IMR-90 (cell line): ENCODE measurements around the gene LEPR. TPM values are rescaled to one million over a fixed set of nuclear protein-coding genes. Genes with fewer than 3 reads are reported as not detected.
A peak's percentile ranks its signal among the peaks of the same experiment; 100 is the strongest.

ENCODE experiments used
- ATAC-seq: fragments of 200-7000 bp; cut with Tn5 transposase; 2 replicates; pipeline ENCODE4 v1.9.1; 2020; ENCODE audit warnings: low read depth, mild to moderate bottlenecking, moderate library complexity
- BruUV-seq: library from RNA; stranded (reverse); fragments of 400-500 nt; replicated peaks from 2 replicates; lab custom pipeline; 2021; lab: Mats Ljungman, UMichigan
- CTCF ChIA-PET: fragments of 300-600 bp; formaldehyde crosslinking; extraction: SDS; loops from one replicate; lab custom pipeline; 2021; ENCODE audit warnings: antibody characterized with exemption; lab: Yijun Ruan, JAX
- POLR2A ChIA-PET: fragments of 300-600 bp; sonication (Branson Sonifier 250); formaldehyde crosslinking; loops from one replicate; lab custom pipeline; 2022; ENCODE audit warnings: antibody characterized with exemption; ENCODE audit not compliant: unreplicated experiment; lab: Charles Lee
- DNase-seq: peaks from one replicate; pipeline ENCODE4 v3.0.0; 2013
- H2AFZ ChIP-seq: replicated peaks from 2 replicates; pipeline ENCODE3; 2013; ENCODE audit warnings: low read length, mild to moderate bottlenecking; ENCODE audit not compliant: poor library complexity
- H2AK5ac ChIP-seq: 2 replicates; pipeline ENCODE4 v1.6.1; 2013; ENCODE audit warnings: low read depth, low read length, inconsistent platforms
- H2AK9ac ChIP-seq: replicated peaks from 2 replicates; pipeline ENCODE3; 2013; ENCODE audit warnings: mild to moderate bottlenecking, low read depth, low read length, moderate library complexity; ENCODE audit not compliant: poor library complexity
- H2BK120ac ChIP-seq: 2 replicates; pipeline ENCODE4 v1.6.1; 2013; ENCODE audit warnings: low read depth, low read length, inconsistent platforms
- H2BK15ac ChIP-seq: 3 replicates; pipeline ENCODE4 v1.6.1; 2013; ENCODE audit warnings: low read depth, low read length, inconsistent platforms
- H2BK20ac ChIP-seq: 2 replicates; pipeline ENCODE4 v1.6.1; 2013; ENCODE audit warnings: low read depth, mild to moderate bottlenecking, inconsistent platforms, low read length, moderate library complexity
- H2BK5ac ChIP-seq: 2 replicates; pipeline ENCODE4 v1.6.1; 2013; ENCODE audit warnings: mild to moderate bottlenecking, low read depth, low read length, inconsistent platforms; ENCODE audit not compliant: poor library complexity, severe bottlenecking
- H3K14ac ChIP-seq: replicated peaks from 2 replicates; pipeline ENCODE4 v1.6.1; 2013; ENCODE audit warnings: low read depth, low read length, inconsistent platforms
- H3K18ac ChIP-seq: 2 replicates; pipeline ENCODE4 v1.6.1; 2013; ENCODE audit warnings: low read depth, low read length, control low read depth
- H3K23ac ChIP-seq: 2 replicates; pipeline ENCODE4 v1.6.1; 2013; ENCODE audit warnings: low read depth, low read length, inconsistent platforms
- H3K27ac ChIP-seq: 2 replicates; pipeline ENCODE4 v1.5.1; 2013; ENCODE audit warnings: mild to moderate bottlenecking, control low read depth, low read length; ENCODE audit not compliant: insufficient read depth
- H3K27me3 ChIP-seq: 2 replicates; pipeline ENCODE4 v1.6.1; 2013; ENCODE audit warnings: low read length; ENCODE audit not compliant: control insufficient read depth, insufficient read depth
- H3K36me3 ChIP-seq: 2 replicates; pipeline ENCODE4 v1.6.1; 2013; ENCODE audit warnings: low read length, mixed read lengths; ENCODE audit not compliant: control insufficient read depth, insufficient read depth
- H3K4ac ChIP-seq: 2 replicates; pipeline ENCODE4 v1.6.1; 2013; ENCODE audit warnings: low read depth, low read length, inconsistent platforms
- H3K4me1 ChIP-seq: 2 replicates; pipeline ENCODE4 v1.6.1; 2013; ENCODE audit warnings: low read length, mixed read lengths; ENCODE audit not compliant: control insufficient read depth, insufficient read depth
- H3K4me2 ChIP-seq: 2 replicates; pipeline ENCODE4 v1.6.1; 2013; ENCODE audit warnings: low read depth, mild to moderate bottlenecking, control low read depth, low read length, moderate library complexity
- H3K4me3 ChIP-seq: 2 replicates; pipeline ENCODE4 v1.5.1; 2013; ENCODE audit warnings: low read depth, mild to moderate bottlenecking, control low read depth, low read length, moderate library complexity; ENCODE audit not compliant: insufficient read depth
- H3K56ac ChIP-seq: 2 replicates; pipeline ENCODE4 v1.6.1; 2013; ENCODE audit warnings: low read length, inconsistent platforms; ENCODE audit not compliant: insufficient read depth; ENCODE audit errors: extremely low read depth
- H3K79me1 ChIP-seq, 2 experiments: 2 replicates each; pipeline ENCODE4 v1.6.1; 2013; ENCODE audit warnings: low read length in 2 of 2, inconsistent platforms in 1 of 2, low read depth in 1 of 2
- H3K9ac ChIP-seq: 2 replicates; pipeline ENCODE4 v1.6.1; 2013; ENCODE audit warnings: low read depth, low read length, control low read depth
- H3K9me1 ChIP-seq: 2 replicates; pipeline ENCODE4 v1.6.1; 2013; ENCODE audit warnings: low read length, inconsistent platforms; ENCODE audit not compliant: insufficient read depth
- H3K9me3 ChIP-seq: 2 replicates; pipeline ENCODE4 v1.6.1; 2013; ENCODE audit warnings: low read length; ENCODE audit not compliant: control insufficient read depth, insufficient read depth
- H4K20me1 ChIP-seq: 2 replicates; pipeline ENCODE4 v1.6.1; 2013; ENCODE audit warnings: low read length, inconsistent platforms; ENCODE audit not compliant: insufficient read depth
- H4K5ac ChIP-seq: 2 replicates; pipeline ENCODE4 v1.6.1; 2013; ENCODE audit warnings: mild to moderate bottlenecking, low read depth, low read length, control low read depth
- H4K8ac ChIP-seq, 2 experiments: 2 replicates each; pipeline ENCODE4 v1.6.1; 2013; ENCODE audit warnings: low read depth in 2 of 2, low read length in 2 of 2, control low read depth in 1 of 2, inconsistent platforms in 1 of 2
- H4K91ac ChIP-seq: 2 replicates; pipeline ENCODE4 v1.6.1; 2013; ENCODE audit warnings: low read depth, low read length, inconsistent platforms; ENCODE audit not compliant: insufficient read depth
- FOS ChIP-seq: fragments of 150-350 bp; IDR thresholded peaks from 2 replicates; pipeline ENCODE4 v1.6.1; 2016; ENCODE audit warnings: low read depth, low read length
- POLR2A ChIP-seq: IDR thresholded peaks from 2 replicates; pipeline ENCODE4 v1.6.1; 2012; ENCODE audit warnings: mild to moderate bottlenecking, low read depth, low read length
- RAD21 ChIP-seq: IDR thresholded peaks from 2 replicates; pipeline ENCODE4 v1.6.1; 2012; ENCODE audit warnings: low read length, improper control_type of control experiment
- RCOR1 ChIP-seq: IDR thresholded peaks from 2 replicates; pipeline ENCODE4 v1.6.1; 2012; ENCODE audit warnings: mild to moderate bottlenecking, low read length, improper control_type of control experiment; ENCODE audit not compliant: insufficient replicate concordance
- SMC3 ChIP-seq: fragments of 150-350 bp; IDR thresholded peaks from 2 replicates; pipeline ENCODE4 v1.6.1; 2016; ENCODE audit warnings: low read depth, mild to moderate bottlenecking, antibody characterized with exemption, low read length, moderate library complexity
- WGBS, 2 experiments: methylation state at CpG; one replicate each; pipeline versions ENCODE4 v1.1.5 to v1.1.7; 2013; ENCODE audit warnings: missing lambda C conversion rate in 2 of 2; ENCODE audit not compliant: insufficient read length in 1 of 2; ENCODE audit errors: extremely low coverage in 2 of 2; 5-methylcytosine and 5-hydroxymethylcytosine counted together
- dilution Hi-C: fragments of 300-500 bp; cut with HindIII; formaldehyde crosslinking; loops from one replicate; pipeline ENCODE4 v1.14.3; 2018; ENCODE audit warnings: low sequenced_read_pairs; ENCODE audit not compliant: unreplicated experiment
- in situ Hi-C: fragments of 300-500 bp; cut with MboI; formaldehyde crosslinking; loops from 3 replicates; pipeline ENCODE4 v1.14.3; 2019; ENCODE audit warnings: low sequenced_read_pairs, inconsistent platforms, mixed read lengths
- intact Hi-C: fragments of 100-400 bp; cut with micrococcal nuclease; formaldehyde crosslinking; loops from 2 replicates; pipeline ENCODE4 v1.10.0; 2022
- polyA plus RNA-seq, 3 experiments: library from polyadenylated mRNA; depleted of rRNA; stranded (reverse); fragments of >200 nt; gene quantifications; 2 replicates each; pipeline ENCODE4 v1.2.3, GENCODE V29; 2012; ENCODE audit warnings: low replicate concordance in 1 of 3
- total RNA-seq: library from RNA; depleted of rRNA; stranded (reverse); fragments of >200 nt; gene quantifications from 2 replicates; pipeline ENCODE4 v1.2.3, GENCODE V29; 2012
- TF ChIP-seq, protein P1 (sequence below): conservative IDR thresholded peaks from 2 replicates; pipeline ENCODE4 v1.5.1; 2012; ENCODE audit warnings: mild to moderate bottlenecking, low read depth, low read length, improper control_type of control experiment

LEPR gene
- total and polyA plus RNA-seq, 2 of the 4 experiments (the other 2 are of a cell fraction): 2.1 to 8.8 TPM

DNA sequence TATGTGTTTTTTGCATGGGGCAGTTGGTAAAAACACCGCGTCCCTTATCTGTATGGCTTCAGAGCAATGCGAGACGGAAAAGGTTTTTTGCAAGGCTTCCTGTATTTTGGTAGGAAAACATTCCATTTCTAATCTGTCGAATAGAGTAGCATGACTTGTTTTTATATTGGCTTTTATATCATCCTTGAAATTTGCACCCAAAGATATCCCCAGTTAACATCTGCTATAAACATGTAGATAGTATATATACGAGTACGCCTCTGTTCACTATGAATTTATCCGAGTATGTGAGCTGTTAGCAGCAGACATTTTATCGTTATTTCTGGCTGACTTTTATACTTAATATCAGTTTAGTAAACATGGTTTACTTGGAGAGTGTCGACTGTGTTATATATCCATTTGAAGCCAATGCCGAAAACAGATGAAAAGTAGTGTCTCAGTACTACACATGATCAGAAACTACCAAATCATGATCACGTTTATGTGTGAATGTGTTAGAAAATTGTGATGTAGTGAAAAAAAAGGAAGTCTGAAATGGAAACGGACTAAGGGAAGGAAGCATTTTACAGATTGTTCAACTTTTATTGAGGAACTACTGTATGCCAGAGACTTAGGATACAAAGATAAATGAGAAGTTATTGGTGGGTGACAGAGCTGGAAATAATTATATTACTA, 1.0 kb downstream of the LEPR start:
- no peak overlapping the region for H2AK5ac ChIP-seq
- H3K27ac ChIP-seq: peak overlapping the region; percentile 100
- H4K20me1 ChIP-seq: peaks cover 3% of the 10 kb centered on the region; the same call in 1 of the 2 replicates
- H3K23ac ChIP-seq: peak overlapping the region; percentile 99
- H3K14ac ChIP-seq: peak overlapping the region; percentile 97
- H3K4me2 ChIP-seq: peak overlapping the region; percentile 93
- H2BK120ac ChIP-seq: peak overlapping the region; percentile 78
- no peak for TF ChIP-seq POLR2A
- TF ChIP-seq SMC3: no peak
- TF ChIP-seq RCOR1: no peak
- TF ChIP-seq FOS: no peak
- TF ChIP-seq, protein P1, sequence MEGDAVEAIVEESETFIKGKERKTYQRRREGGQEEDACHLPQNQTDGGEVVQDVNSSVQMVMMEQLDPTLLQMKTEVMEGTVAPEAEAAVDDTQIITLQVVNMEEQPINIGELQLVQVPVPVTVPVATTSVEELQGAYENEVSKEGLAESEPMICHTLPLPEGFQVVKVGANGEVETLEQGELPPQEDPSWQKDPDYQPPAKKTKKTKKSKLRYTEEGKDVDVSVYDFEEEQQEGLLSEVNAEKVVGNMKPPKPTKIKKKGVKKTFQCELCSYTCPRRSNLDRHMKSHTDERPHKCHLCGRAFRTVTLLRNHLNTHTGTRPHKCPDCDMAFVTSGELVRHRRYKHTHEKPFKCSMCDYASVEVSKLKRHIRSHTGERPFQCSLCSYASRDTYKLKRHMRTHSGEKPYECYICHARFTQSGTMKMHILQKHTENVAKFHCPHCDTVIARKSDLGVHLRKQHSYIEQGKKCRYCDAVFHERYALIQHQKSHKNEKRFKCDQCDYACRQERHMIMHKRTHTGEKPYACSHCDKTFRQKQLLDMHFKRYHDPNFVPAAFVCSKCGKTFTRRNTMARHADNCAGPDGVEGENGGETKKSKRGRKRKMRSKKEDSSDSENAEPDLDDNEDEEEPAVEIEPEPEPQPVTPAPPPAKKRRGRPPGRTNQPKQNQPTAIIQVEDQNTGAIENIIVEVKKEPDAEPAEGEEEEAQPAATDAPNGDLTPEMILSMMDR: no peak
- TF ChIP-seq RAD21: no peak
- no peaks in the 10 kb centered on the region for H3K9me3 ChIP-seq
- peak overlapping the region; percentile 93 for H3K4me3 ChIP-seq
- peak overlapping the region; percentile 97 to 100 for H4K8ac ChIP-seq
- H3K79me1 ChIP-seq: peaks cover 22 to 35% of the 10 kb centered on the region in 2 experiments
- intact Hi-C loops (loop anchor here (5.0 kb wide), 2 partner anchors 169 to 526 kb away; no protein-coding TSS in a partner anchor), dilution Hi-C loops (no loop called here), in situ Hi-C loops (loop anchor here (10.0 kb wide), 3 partner anchors 357 to 1023 kb away; no protein-coding TSS in a partner anchor)
- H3K27me3 ChIP-seq: no peaks in the 10 kb centered on the region
- peak overlapping the region; percentile 95; the same call in 1 of the 2 replicates for H4K91ac ChIP-seq
- peak overlapping the region; percentile 98 for H3K4ac ChIP-seq
- peak overlapping the region; percentile 97 for H2AK9ac ChIP-seq
- peak; percentile 23 for DNase-seq
- BruUV-seq: TSS peak; percentile 43
- CTCF ChIA-PET: no interaction called here
- H2BK15ac ChIP-seq: peak overlapping the region; percentile 67; the same call in 1 of the 3 replicates
- peaks cover 9% of the 10 kb centered on the region for H3K36me3 ChIP-seq
- POLR2A ChIA-PET: no interaction called here
- no peak overlapping the region for H2BK20ac ChIP-seq
- peak overlapping the region; percentile 95 for H3K56ac ChIP-seq
- ATAC-seq: no peak
- peak overlapping the region; percentile 99 for H2BK5ac ChIP-seq
- H4K5ac ChIP-seq: peak overlapping the region; percentile 96
- peak overlapping the region; percentile 96; the same call in 1 of the 2 replicates for H3K18ac ChIP-seq
- H3K9ac ChIP-seq: peak overlapping the region; percentile 99
- H3K9me1 ChIP-seq: peaks cover 19% of the 10 kb centered on the region
- H2AFZ ChIP-seq: peak overlapping the region; percentile 94
- 0 to 100% methylated on average over 1 to 2 of the region's 13 CpGs for WGBS, 2 experiments
- H3K4me1 ChIP-seq: peaks cover 20% of the 10 kb centered on the region
